EH (cell line): ENCODE results near the gene NETO1.

Experiments
- DNase-seq: peaks from one replicate; pipeline ENCODE4 v3.0.0-alpha.2; 2015; ENCODE audit warnings: low read depth

Gene NETO1

GRCh38 chr18:72726201-72726600 is 141.6 kb downstream of the NETO1 start:
- no peak for DNase-seq

- DNase-seq: no peak
These were observed 146.5 kb downstream of the NETO1 start for GRCh38 chr18:72721330-72721729.

GRCh38 chr18:72720116-72720515 is 147.7 kb downstream of the NETO1 start:
- DNase-seq: no peak

GRCh38 chr18:72704202-72704601 is 163.6 kb downstream of the NETO1 start:
- no peak for DNase-seq

GRCh38 chr18:72700961-72701710 is 166.7 kb downstream of the NETO1 start:
- peak; percentile 20 for DNase-seq

- no peak for DNase-seq
These were observed 170.1 kb downstream of the NETO1 start for GRCh38 chr18:72697706-72698105.

- no peak for DNase-seq
These were observed 175.2 kb downstream of the NETO1 start for GRCh38 chr18:72692595-72692994.
